Measurements from ENCODE around the gene SLC9B1. TPM values are rescaled to one million over a fixed set of nuclear protein-coding genes. Genes with fewer than 3 reads are reported as not detected.

Gene SLC9B1
- total RNA-seq, 2 experiments from 2014 or later = 1.9 to 2.4 TPM

GRCh38 chr4:103032574-103032973 lies 13.1 kb upstream of the SLC9B1 start:
- intact Hi-C loops (cut with micrococcal nuclease) = no loop called here
- Mint-ChIP-seq H3K4me3 (no peak overlapping the region), H3K27me3 (no peaks in the 10 kb centered on the region), H3K27ac (no peak overlapping the region), H3K4me1 (ENCODE audit: low read depth) (no peaks in the 10 kb centered on the region), H3K9me3 (no peaks in the 10 kb centered on the region), H3K36me3 (peaks cover 24% of the 10 kb centered on the region)
- CTCF ChIA-PET = interaction anchor here (1.2 to 1.5 kb wide), 3 partner anchors 14 to 59 kb away, joined by 5 to 7 read pairs (median 7); partner anchors contain the start of gene SLC9B2
- POLR2A ChIA-PET = no interaction called here
- DNase-seq = no peak

GRCh38 chr4:103030791-103031190 lies 11.3 kb upstream of the SLC9B1 start:
- Mint-ChIP-seq H3K36me3 (peaks cover 18% of the 10 kb centered on the region), H3K4me1 (ENCODE audit: low read depth) (peaks cover 5% of the 10 kb centered on the region), H3K9me3 (no peaks in the 10 kb centered on the region), H3K27ac (no peak overlapping the region), H3K27me3 (no peaks in the 10 kb centered on the region), H3K4me3 (no peak overlapping the region)
- ChIA-PET CTCF (no interaction called here), POLR2A (no interaction called here)
- intact Hi-C loops (cut with micrococcal nuclease) = no loop called here
- DNase-seq = no peak

- Mint-ChIP-seq H3K36me3 (peaks cover 17% of the 10 kb centered on the region), H3K27me3 (no peaks in the 10 kb centered on the region), H3K4me3 (no peak overlapping the region), H3K4me1 (ENCODE audit: low read depth) (peaks cover 7% of the 10 kb centered on the region), H3K27ac (no peak overlapping the region), H3K9me3 (no peaks in the 10 kb centered on the region)
- DNase-seq = no peak
- ChIA-PET CTCF (interaction anchor here (1.1 kb wide), 1 partner anchor 62 kb away, joined by 3 read pairs; no protein-coding TSS in a partner anchor), POLR2A (interaction anchor here (1.2 kb wide), 1 partner anchor 213 kb away, joined by 3 read pairs; no protein-coding TSS in a partner anchor)
- intact Hi-C loops (cut with micrococcal nuclease) = no loop called here
Observed at GRCh38 chr4:103029300-103029699, 9.8 kb upstream of the SLC9B1 start.

GRCh38 chr4:103026868-103027267 lies 7.4 kb upstream of the SLC9B1 start:
- intact Hi-C loops (cut with micrococcal nuclease) = no loop called here
- CTCF ChIA-PET = interaction anchor here (0.7 kb wide), 1 partner anchor 112 kb away, joined by 3 read pairs; no protein-coding TSS in a partner anchor
- Mint-ChIP-seq H3K27me3 (no peaks in the 10 kb centered on the region), H3K4me3 (no peak overlapping the region), H3K36me3 (peaks cover 21% of the 10 kb centered on the region), H3K9me3 (no peaks in the 10 kb centered on the region), H3K27ac (no peak overlapping the region), H3K4me1 (ENCODE audit: low read depth) (peaks cover 7% of the 10 kb centered on the region)
- DNase-seq = no peak
- POLR2A ChIA-PET = no interaction called here

- intact Hi-C loops (cut with micrococcal nuclease) = no loop called here
- no peak for DNase-seq
- H3K4me3 Mint-ChIP-seq = no peak overlapping the region
- ChIA-PET POLR2A (no interaction called here), CTCF (interaction anchor here (0.8 to 2.0 kb wide), 2 partner anchors 22 to 67 kb away, joined by 3 to 4 read pairs; no protein-coding TSS in a partner anchor)
- H3K4me1 Mint-ChIP-seq (ENCODE audit: low read depth) = peaks cover 12% of the 10 kb centered on the region
- no peak overlapping the region for H3K27ac Mint-ChIP-seq
- H3K27me3 Mint-ChIP-seq = no peaks in the 10 kb centered on the region
- H3K9me3 Mint-ChIP-seq = no peaks in the 10 kb centered on the region
- peaks cover 14% of the 10 kb centered on the region for H3K36me3 Mint-ChIP-seq
Observed at GRCh38 chr4:103024996-103025395, 5.5 kb upstream of the SLC9B1 start.

GRCh38 chr4:103021120-103021519 lies 1.6 kb upstream of the SLC9B1 start:
- intact Hi-C loops (cut with micrococcal nuclease) = no loop called here
- POLR2A ChIA-PET = no interaction called here
- Mint-ChIP-seq H3K27me3 (no peaks in the 10 kb centered on the region), H3K36me3 (peaks cover 10% of the 10 kb centered on the region), H3K27ac (no peak overlapping the region), H3K4me1 (ENCODE audit: low read depth) (peaks cover 20% of the 10 kb centered on the region), H3K4me3 (no peak overlapping the region), H3K9me3 (no peaks in the 10 kb centered on the region)
- CTCF ChIA-PET = no interaction called here
- no peak for DNase-seq

- no peak for DNase-seq
- H3K4me1 Mint-ChIP-seq (ENCODE audit: low read depth) = peaks cover 15% of the 10 kb centered on the region
- peak overlapping the region; percentile 92 for H3K27ac Mint-ChIP-seq
- H3K4me3 Mint-ChIP-seq = peak overlapping the region; percentile 84
- ChIA-PET CTCF (interaction anchor here (0.7 to 3.1 kb wide), 2 partner anchors 9 to 565 kb away, joined by 4 to 9 read pairs; no protein-coding TSS in a partner anchor), POLR2A (no interaction called here)
- H3K9me3 Mint-ChIP-seq = no peaks in the 10 kb centered on the region
- intact Hi-C loops (cut with micrococcal nuclease) = loop anchor here (1.0 to 2.0 kb wide), 9 partner anchors 58 to 673 kb away; partner anchors contain the start of genes BDH2, MANBA, SLC39A8 and SLC9B2
- no peaks in the 10 kb centered on the region for H3K27me3 Mint-ChIP-seq
- H3K36me3 Mint-ChIP-seq = no peaks in the 10 kb centered on the region
Observed at GRCh38 chr4:103018391-103019307, 856 bp downstream of the SLC9B1 start.

- Mint-ChIP-seq H3K4me1 (ENCODE audit: low read depth) (no peaks in the 10 kb centered on the region), H3K27me3 (no peaks in the 10 kb centered on the region), H3K36me3 (no peaks in the 10 kb centered on the region), H3K9me3 (no peaks in the 10 kb centered on the region), H3K27ac (no peak overlapping the region), H3K4me3 (no peak overlapping the region)
- no peak for DNase-seq
- ChIA-PET POLR2A (no interaction called here), CTCF (interaction anchor here (1.0 to 1.1 kb wide), 2 partner anchors 79 to 383 kb away, joined by 3 read pairs; no protein-coding TSS in a partner anchor)
- intact Hi-C loops (cut with micrococcal nuclease) = no loop called here
Observed at GRCh38 chr4:103012551-103012950, 7.0 kb downstream of the SLC9B1 start.

- intact Hi-C loops (cut with micrococcal nuclease) = no loop called here
- Mint-ChIP-seq H3K27me3 (no peaks in the 10 kb centered on the region), H3K36me3 (no peaks in the 10 kb centered on the region), H3K4me3 (no peak overlapping the region), H3K9me3 (no peaks in the 10 kb centered on the region), H3K4me1 (ENCODE audit: low read depth) (no peaks in the 10 kb centered on the region), H3K27ac (no peak overlapping the region)
- POLR2A ChIA-PET = no interaction called here
- DNase-seq = no peak
- CTCF ChIA-PET = interaction anchor here (1.0 to 1.1 kb wide), 2 partner anchors 79 to 382 kb away, joined by 3 read pairs; no protein-coding TSS in a partner anchor
Observed at GRCh38 chr4:103012060-103012459, 7.4 kb downstream of the SLC9B1 start.

GRCh38 chr4:103011378-103012025 lies 8.0 kb downstream of the SLC9B1 start:
- intact Hi-C loops (cut with micrococcal nuclease) = no loop called here
- Mint-ChIP-seq H3K27me3 (no peaks in the 10 kb centered on the region), H3K36me3 (no peaks in the 10 kb centered on the region), H3K9me3 (no peaks in the 10 kb centered on the region), H3K4me1 (ENCODE audit: low read depth) (no peaks in the 10 kb centered on the region), H3K4me3 (no peak overlapping the region), H3K27ac (no peak overlapping the region)
- ChIA-PET CTCF (interaction anchor here (0.8 kb wide), 1 partner anchor 391 kb away, joined by 5 read pairs; no protein-coding TSS in a partner anchor), POLR2A (no interaction called here)
- DNase-seq = no peak

- ChIA-PET POLR2A (no interaction called here), CTCF (interaction anchor here (0.7 to 0.8 kb wide), 3 partner anchors 89 to 390 kb away, joined by 3 to 5 read pairs (median 4); no protein-coding TSS in a partner anchor)
Observed at GRCh38 chr4:103010804-103011203, 8.7 kb downstream of the SLC9B1 start.

More at GRCh38 chr4:103010804-103011203, 8.7 kb downstream of the SLC9B1 start:
- Mint-ChIP-seq H3K4me3 (no peak overlapping the region), H3K27ac (no peak overlapping the region), H3K36me3 (no peaks in the 10 kb centered on the region), H3K27me3 (no peaks in the 10 kb centered on the region), H3K4me1 (ENCODE audit: low read depth) (no peaks in the 10 kb centered on the region), H3K9me3 (no peaks in the 10 kb centered on the region)
- no peak for DNase-seq
- intact Hi-C loops (cut with micrococcal nuclease) = no loop called here
